K562 (cell line): Measurements from ENCODE around the gene CCDC178. TPM values are rescaled to one million over a fixed set of nuclear protein-coding genes. Genes with fewer than 3 reads are reported as not detected.

ENCODE experiments used
- ATAC-seq: fragments of 200-7000 bp; cut with Tn5 transposase; 3 replicates; pipeline ENCODE4 v1.9.1; 2020; ENCODE audit warnings: moderate library complexity
- BruUV-seq: library from RNA; stranded (reverse); fragments of 400-500 nt; replicated peaks from 2 replicates; lab custom pipeline; 2021; lab: Mats Ljungman, UMichigan
- CTCF ChIA-PET: fragments of 300-600 bp; formaldehyde crosslinking; extraction: SDS; loops from one replicate; lab custom pipeline; 2021; ENCODE audit warnings: low intra/inter-chr PET ratio; lab: Yijun Ruan, JAX
- POLR2A ChIA-PET: fragments of 300-600, 350-650 bp; sonication (Branson Sonifier 250); formaldehyde crosslinking; extraction: SDS; loops from one replicate; lab custom pipeline; 2021; ENCODE audit warnings: antibody characterized with exemption, inconsistent platforms; lab: Yijun Ruan, JAX
- DNase-seq, 4 experiments: peaks; one replicate each; pipeline versions ENCODE4 v3.0.0 to v3.0.0-alpha.2; 2011 to 2018; ENCODE audit warnings: low spot score in 3 of 4, mixed read lengths in 3 of 4; ENCODE audit errors: extremely low read depth in 1 of 4
- FAIRE-seq: peaks from 2 replicates; lab custom pipeline; 2011; peaks lifted over from hg19 to GRCh38; lab: Jason Lieb, UNC
- H2AFZ ChIP-seq: 2 replicates; pipeline ENCODE4 v1.6.0; 2011; ENCODE audit warnings: low read depth, low read length, control low read depth, inconsistent platforms
- H3K27ac ChIP-seq: fragments of 200-600 bp; 3 replicates; pipeline ENCODE4 v1.8.0; 2011; ENCODE audit warnings: low read depth, mild to moderate bottlenecking, control low read depth, inconsistent platforms, low read length, moderate library complexity, mixed read lengths; ENCODE audit errors: extremely low read depth
- H3K27me3 ChIP-seq, 2 experiments: fragments of 300-600 bp in 1 of 2; 2 replicates in 1 of 2; 3 replicates in 1 of 2; pipeline versions ENCODE4 v1.6.0 to v1.8.0; 2011; ENCODE audit warnings: inconsistent platforms in 2 of 2, low read length in 2 of 2, mild to moderate bottlenecking in 1 of 2, mixed read lengths in 1 of 2, moderate library complexity in 1 of 2; ENCODE audit not compliant: control insufficient read depth in 2 of 2, insufficient read depth in 2 of 2
- H3K36me3 ChIP-seq: fragments of 300-600 bp; 3 replicates; pipeline ENCODE4 v1.8.0; 2011; ENCODE audit warnings: mild to moderate bottlenecking, low read length, inconsistent platforms; ENCODE audit not compliant: control insufficient read depth, insufficient read depth
- H3K4me1 ChIP-seq, 2 experiments: fragments of 200-600 bp in 1 of 2; replicated peaks in 1 of 2; 2 replicates in 1 of 2; 3 replicates in 1 of 2; pipeline versions ENCODE4 v1.5.1 to v1.8.0; 2011; ENCODE audit warnings: inconsistent platforms in 2 of 2, low read length in 2 of 2, mild to moderate bottlenecking in 1 of 2, mixed read lengths in 1 of 2, moderate library complexity in 1 of 2; ENCODE audit not compliant: control insufficient read depth in 2 of 2, insufficient read depth in 2 of 2
- H3K4me2 ChIP-seq: 2 replicates; pipeline ENCODE4 v1.6.1; 2011; ENCODE audit warnings: low read length, control low read depth, inconsistent platforms, mixed read lengths; ENCODE audit not compliant: insufficient read depth
- H3K4me3 ChIP-seq: fragments of 200-600 bp; sonication (generic), shearing (Covaris generic); 2 replicates; pipeline ENCODE4 v1.5.1; 2016; ENCODE audit warnings: control low read depth, inconsistent platforms
- H3K79me2 ChIP-seq: fragments of 200-600 bp; 3 replicates; pipeline ENCODE4 v1.8.0; 2011; ENCODE audit warnings: low read length, inconsistent platforms; ENCODE audit not compliant: control insufficient read depth, insufficient read depth
- H3K9ac ChIP-seq, 2 experiments: 2 replicates each; pipeline versions ENCODE4 v1.6.0 to v1.6.1; 2011; ENCODE audit warnings: low read depth in 2 of 2, low read length in 2 of 2, control low read depth in 1 of 2, inconsistent platforms in 1 of 2, mild to moderate bottlenecking in 1 of 2, mixed read lengths in 1 of 2; ENCODE audit not compliant: insufficient read depth in 1 of 2
- H3K9me1 ChIP-seq: one replicate; pipeline ENCODE4 v1.6.0; 2011; ENCODE audit warnings: inconsistent platforms, mild to moderate bottlenecking, low read length, moderate library complexity; ENCODE audit not compliant: control insufficient read depth, insufficient read depth
- H3K9me3 ChIP-seq: replicated peaks from 2 replicates; pipeline ENCODE4 v1.5.1; 2011; ENCODE audit warnings: low read depth, low read length, inconsistent platforms; ENCODE audit not compliant: control insufficient read depth, insufficient read depth
- H4K20me1 ChIP-seq: replicated peaks from 2 replicates; pipeline ENCODE4 v1.6.1; 2011; ENCODE audit warnings: low read length, inconsistent platforms, mixed read lengths; ENCODE audit not compliant: control insufficient read depth, insufficient read depth
- BHLHE40 ChIP-seq: IDR thresholded peaks from 2 replicates; pipeline ENCODE4 v1.6.1; 2011; ENCODE audit warnings: low read length, improper control_type of control experiment
- HMG20B ChIP-seq: fragments of 250-450 bp; sonication (Bioruptor Pico); IDR thresholded peaks from 2 replicates; pipeline ENCODE4 v1.5.0; 2021; ENCODE audit warnings: mild to moderate bottlenecking
- RFX7 ChIP-seq: fragments of 250-450 bp; sonication (Bioruptor Pico); IDR thresholded peaks from 2 replicates; pipeline ENCODE4 v1.5.1; 2021; ENCODE audit warnings: mild to moderate bottlenecking
- THRAP3 ChIP-seq: fragments of 450-650 bp; IDR thresholded peaks from 2 replicates; pipeline ENCODE4 v1.6.1; 2016; ENCODE audit warnings: mild to moderate bottlenecking, inconsistent platforms, borderline replicate concordance
- WGBS: fragments of 100-300 bp; shearing (Covaris generic); methylation state at CpG from one replicate; pipeline ENCODE4 v1.1.6; 2016; ENCODE audit warnings: low coverage, mixed read lengths; ENCODE audit not compliant: insufficient coverage; ENCODE audit errors: missing lambda C conversion rate; 5-methylcytosine and 5-hydroxymethylcytosine counted together
- in situ Hi-C: fragments of 300-500 bp; cut with MboI; formaldehyde crosslinking; loops from 4 replicates; pipeline ENCODE4 v1.15.0; 2018; ENCODE audit warnings: inconsistent platforms, mixed read lengths
- intact Hi-C: fragments of 100-400 bp; cut with micrococcal nuclease; formaldehyde crosslinking; loops from 2 replicates; pipeline ENCODE4 v1.14.2; 2022
- polyA plus RNA-seq, 8 experiments: library from polyadenylated mRNA; depleted of rRNA in 4 of 8; stranded (reverse) in 5 of 8; unstranded in 3 of 8; fragments of >200 nt; fragmentation: Nextera tagmentation in 2 of 8; fragmentation: Illumina TruSeq in 1 of 8; extraction: Ambion mirVana in 2 of 8; extraction: Trizol in 1 of 8; gene quantifications; 2 replicates each; pipeline versions ENCODE4 v1.2.1 to v1.2.3, GENCODE V29; 2011 to 2014; ENCODE audit warnings: inconsistent platforms in 1 of 8, missing spikeins in 1 of 8
- total RNA-seq, 7 experiments: library from RNA; depleted of rRNA in 6 of 7; stranded (reverse); fragments of >200 nt in 6 of 7; fragmentation: Illumina TruSeq in 2 of 7; extraction: Trizol in 2 of 7; gene quantifications; 2 replicates each; pipeline versions ENCODE4 v1.2.1 to v1.2.3, GENCODE V29; 2011 to 2021; ENCODE audit warnings: low replicate concordance in 1 of 7
- TF ChIP-seq, protein P1 (sequence below): fragments of 250-450 bp; sonication (Bioruptor Pico); IDR thresholded peaks from 2 replicates; pipeline ENCODE4 v1.9.0; 2021; ENCODE audit warnings: mild to moderate bottlenecking, inconsistent platforms

CCDC178 gene
- total and polyA plus RNA-seq, 9 of the 15 experiments (the other 6 are each of a cell fraction or from before 2014, with no cell fraction given): 0.12 to 0.47 (median 0.15) TPM; not detected in 6

GRCh38 chr18:33146014-33146413 lies 294.5 kb downstream of the CCDC178 start:
- in situ Hi-C loops: no loop called here
- H3K4me2 ChIP-seq: no peak overlapping the region
- POLR2A ChIA-PET: interaction anchor here (0.7 kb wide), 1 partner anchor 1420 kb away, joined by 3 read pairs; no protein-coding TSS in a partner anchor
- peaks cover 1% of the 10 kb centered on the region; the same call in 1 of the 2 replicates for H3K9me3 ChIP-seq
- FAIRE-seq (no peak), ATAC-seq (no peak), DNase-seq (no peak)
- no TSS peak for BruUV-seq
- no peak overlapping the region for H3K27ac ChIP-seq
- H3K9ac ChIP-seq: no peak overlapping the region
- H3K4me1 ChIP-seq: no peaks in the 10 kb centered on the region
- intact Hi-C loops: no loop called here
- no peaks in the 10 kb centered on the region for H3K9me1 ChIP-seq
- no peaks in the 10 kb centered on the region for H3K79me2 ChIP-seq
- no peak overlapping the region for H2AFZ ChIP-seq
- TF ChIP-seq BHLHE40: no peak
- no peak for TF ChIP-seq HMG20B (CRISPR knock-in tag)
- TF ChIP-seq, protein P1, sequence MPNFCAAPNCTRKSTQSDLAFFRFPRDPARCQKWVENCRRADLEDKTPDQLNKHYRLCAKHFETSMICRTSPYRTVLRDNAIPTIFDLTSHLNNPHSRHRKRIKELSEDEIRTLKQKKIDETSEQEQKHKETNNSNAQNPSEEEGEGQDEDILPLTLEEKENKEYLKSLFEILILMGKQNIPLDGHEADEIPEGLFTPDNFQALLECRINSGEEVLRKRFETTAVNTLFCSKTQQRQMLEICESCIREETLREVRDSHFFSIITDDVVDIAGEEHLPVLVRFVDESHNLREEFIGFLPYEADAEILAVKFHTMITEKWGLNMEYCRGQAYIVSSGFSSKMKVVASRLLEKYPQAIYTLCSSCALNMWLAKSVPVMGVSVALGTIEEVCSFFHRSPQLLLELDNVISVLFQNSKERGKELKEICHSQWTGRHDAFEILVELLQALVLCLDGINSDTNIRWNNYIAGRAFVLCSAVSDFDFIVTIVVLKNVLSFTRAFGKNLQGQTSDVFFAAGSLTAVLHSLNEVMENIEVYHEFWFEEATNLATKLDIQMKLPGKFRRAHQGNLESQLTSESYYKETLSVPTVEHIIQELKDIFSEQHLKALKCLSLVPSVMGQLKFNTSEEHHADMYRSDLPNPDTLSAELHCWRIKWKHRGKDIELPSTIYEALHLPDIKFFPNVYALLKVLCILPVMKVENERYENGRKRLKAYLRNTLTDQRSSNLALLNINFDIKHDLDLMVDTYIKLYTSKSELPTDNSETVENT (CRISPR knock-in tag): no peak
- TF ChIP-seq THRAP3: no peak
- TF ChIP-seq RFX7: no peak
- no peak overlapping the region for H3K4me3 ChIP-seq
- no peaks in the 10 kb centered on the region for H3K27me3 ChIP-seq
- CTCF ChIA-PET: no interaction called here
- 0% methylated on average over 2 of the region's 2 CpGs for WGBS
- H3K36me3 ChIP-seq: no peaks in the 10 kb centered on the region
- no peaks in the 10 kb centered on the region for H4K20me1 ChIP-seq
